AML-193 (cell line): ENCODE measurements around the gene CERS4.
"Not testable (repeated sequence)": the region's sequence is repeated elsewhere in the genome, so short reads cannot be mapped to it uniquely, and the experiment has no call there.

Experiments
- DNase-seq, 2 experiments: peaks; one replicate each; lab custom pipeline; 2025; lab: John Stamatoyannopoulos, UW

CERS4 gene

DNA sequence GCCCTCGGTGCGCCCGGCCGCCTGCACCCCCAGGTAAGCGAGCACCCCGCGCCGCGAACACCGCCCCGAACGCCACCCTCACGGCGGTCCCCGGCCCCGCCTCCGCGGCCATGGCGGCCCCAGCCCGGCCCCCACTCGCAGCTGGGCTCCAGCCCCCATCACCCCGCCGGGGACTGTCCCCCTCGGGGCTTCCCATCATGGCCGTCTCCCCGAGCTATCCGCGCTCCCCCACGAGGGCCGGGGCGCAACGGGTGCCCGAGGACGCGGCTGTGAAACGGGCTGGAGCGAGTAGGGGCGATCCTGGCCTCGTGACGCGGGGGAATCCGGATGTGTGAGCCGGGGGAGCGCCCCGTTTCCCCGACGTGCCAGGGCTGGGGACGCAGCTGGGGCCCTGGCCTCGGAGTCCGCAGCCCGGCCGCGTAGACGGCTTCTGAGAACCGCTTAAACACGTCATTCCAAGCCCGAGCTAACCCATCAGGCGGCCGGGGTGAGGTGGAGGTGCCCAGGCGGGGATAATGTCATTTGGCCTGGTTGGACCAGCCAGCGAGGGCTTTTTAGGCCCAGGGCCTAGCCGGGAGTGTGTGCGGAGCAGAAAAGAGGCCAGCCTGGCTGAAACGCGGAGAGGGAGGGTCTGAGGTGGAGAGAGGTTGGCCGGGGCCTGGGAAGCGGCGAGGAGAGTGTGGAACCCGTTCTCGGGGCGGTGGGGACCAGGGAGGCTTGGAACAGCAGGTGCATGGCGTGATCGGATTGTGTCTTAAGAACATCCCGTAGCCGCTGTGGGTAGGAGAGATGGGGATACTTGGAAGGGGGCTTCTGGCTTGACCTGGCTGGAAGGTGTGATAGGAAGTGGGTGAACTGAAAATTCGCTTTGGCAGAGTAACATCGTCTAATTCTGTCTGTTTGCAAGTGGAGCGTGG lies 550 bp downstream of the CERS4 start:
- DNase-seq, result peak in 1 of 2 experiments; percentile 8

DNA sequence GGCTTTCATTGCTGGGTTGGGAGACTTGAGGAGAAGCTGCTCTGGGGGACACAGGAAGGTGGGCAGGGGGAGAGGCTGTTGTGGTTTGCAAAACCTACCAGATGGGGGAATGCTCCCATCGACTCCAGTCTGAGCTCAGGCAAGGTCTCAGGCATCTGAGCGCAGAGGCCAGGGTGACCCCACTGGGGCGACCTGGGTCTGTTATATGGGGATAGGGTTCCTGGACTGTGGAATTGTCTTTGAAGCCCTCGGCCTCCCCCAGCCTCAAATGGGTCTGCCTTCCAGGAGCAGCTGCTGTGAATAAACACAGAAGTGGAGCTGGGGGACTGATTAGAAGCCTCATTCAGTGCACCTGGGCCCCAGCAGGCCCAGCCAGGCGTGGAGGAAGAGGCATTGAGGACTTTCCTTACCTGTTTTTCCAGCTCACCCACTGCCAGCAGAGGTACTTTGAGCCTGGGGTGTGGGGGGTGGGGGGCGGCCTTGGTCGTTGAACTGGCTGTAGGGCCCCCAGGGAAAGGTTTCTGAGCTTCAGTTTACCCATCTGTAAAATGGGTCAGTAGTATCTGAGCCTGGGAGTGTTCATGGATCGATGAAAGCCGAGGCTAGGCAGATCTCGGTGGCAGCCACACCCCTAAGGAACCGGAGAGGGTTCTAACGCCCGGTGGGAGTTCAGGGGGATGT lies 1.4 kb downstream of the CERS4 start:
- no peak for DNase-seq

DNA sequence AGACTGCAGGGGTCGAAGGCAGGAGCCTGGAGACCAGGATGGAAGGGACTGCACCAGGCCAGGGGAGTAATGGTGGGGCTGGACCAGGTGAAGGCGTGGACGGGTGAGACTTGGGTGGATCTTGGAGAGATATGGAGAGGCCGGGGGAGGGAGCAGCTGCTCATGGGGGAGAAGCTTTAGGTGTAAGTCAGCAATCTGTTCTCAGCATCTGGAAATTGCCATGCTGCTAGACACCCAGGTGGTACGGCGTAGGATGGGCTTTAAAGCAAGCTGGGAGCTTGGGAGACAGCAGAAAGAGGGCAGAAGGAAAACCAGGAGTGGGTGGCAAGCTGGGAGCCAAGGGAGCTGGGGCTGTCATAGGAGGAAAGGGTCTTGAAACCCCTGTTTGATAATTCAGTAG lies 3.0 kb downstream of the CERS4 start:
- no peak for DNase-seq

DNA sequence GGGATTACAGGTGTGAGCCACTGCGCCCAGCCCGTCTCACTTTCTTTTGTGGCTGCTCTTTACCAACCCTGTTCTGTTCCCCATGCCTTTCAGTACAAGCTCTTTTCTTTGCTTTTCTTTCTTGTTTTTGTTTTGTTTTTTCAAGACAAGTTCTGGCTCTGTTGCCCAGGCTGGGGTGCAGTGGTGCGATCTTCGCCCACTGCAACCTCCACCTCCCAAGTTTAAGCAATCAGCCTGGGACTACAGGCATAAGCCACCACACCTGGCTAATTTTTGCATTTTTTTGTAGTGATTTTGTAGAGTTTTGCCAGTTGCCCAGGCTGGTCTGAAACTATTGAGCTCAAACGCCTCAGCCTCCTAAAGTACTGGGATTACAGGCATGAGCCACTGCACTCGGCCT lies 3.7 kb downstream of the CERS4 start:
- no peak for DNase-seq

DNA sequence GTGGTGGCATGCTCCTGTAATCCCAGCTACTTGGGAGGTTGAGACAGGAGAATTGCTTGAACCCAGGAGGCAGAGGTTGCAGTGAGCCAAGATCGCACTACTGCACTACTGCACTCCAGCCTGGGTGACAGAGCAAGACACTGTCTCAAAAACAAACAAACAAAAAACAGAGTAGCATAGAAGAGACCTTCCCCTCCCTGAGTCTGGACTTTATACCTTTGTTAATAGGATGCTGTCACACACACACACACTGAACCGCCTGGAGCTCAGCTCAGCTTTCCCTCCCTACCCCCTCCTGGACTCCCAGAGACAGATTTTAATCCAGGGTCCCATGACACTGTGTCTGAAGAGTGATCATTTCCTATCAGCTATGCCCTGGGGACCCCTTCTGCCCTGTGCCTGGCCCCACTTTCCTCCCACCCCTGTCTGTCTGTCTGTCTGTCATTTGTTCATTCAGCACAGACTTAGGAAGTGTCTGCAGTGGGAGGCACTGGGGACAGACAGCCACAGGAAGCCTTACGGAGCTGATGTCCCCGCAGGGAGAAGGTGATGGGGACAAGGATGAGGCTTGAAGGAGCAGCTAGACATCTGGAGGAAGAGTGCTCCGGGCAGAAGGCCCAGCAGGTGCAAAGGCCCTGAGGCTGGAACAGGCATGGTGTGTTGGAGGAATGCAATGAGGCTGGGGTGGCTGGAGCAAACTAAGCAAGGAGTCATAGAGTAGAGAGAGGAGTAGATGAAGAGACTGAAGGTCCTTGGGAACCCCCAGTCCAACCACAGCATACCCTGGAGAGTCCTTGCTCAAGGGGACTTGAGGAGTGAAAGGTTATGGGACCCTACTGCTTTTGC lies 4.9 kb downstream of the CERS4 start:
- DNase-seq, result no peak

DNA sequence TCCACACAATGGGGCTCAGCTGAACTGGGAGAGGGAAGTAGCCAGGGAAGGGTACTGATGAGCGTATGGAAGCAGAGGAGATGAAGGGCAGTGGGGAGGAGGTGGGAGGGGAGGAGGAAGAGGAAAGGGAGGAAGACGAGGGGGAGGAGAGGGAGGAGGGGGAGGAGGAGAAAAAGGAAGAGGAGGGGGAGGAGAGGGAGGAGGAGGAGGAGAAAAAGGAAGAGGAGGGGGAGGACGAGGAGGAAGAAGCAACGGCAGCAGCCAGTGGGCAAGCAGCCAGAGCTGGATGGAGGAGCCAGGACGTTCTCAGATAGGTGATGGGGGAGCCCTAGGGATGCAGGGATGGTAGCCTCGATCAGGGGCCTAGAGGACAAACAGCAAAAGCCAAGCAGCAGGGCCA lies 5.6 kb downstream of the CERS4 start:
- DNase-seq, result no peak

DNA sequence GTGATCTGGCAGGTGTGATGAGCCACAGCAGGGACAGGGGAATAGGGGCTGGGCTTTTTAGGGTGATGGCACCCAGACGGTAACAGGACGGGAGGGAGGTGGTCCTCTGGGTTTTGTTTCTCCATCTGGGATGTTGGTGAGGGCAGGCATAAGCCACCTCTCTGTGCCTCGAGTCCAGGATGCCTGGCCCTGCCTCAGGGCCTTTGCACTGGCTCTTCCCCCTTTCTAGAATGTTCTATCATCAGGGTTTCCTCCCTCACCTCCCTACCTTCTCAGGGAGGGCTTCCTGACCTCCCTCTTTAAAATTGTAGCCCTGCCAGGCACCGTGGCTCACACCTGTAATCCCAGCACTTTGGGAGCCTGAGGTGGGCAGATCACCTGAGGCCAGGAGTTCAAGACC lies 6.6 kb downstream of the CERS4 start:
- no peak for DNase-seq

DNA sequence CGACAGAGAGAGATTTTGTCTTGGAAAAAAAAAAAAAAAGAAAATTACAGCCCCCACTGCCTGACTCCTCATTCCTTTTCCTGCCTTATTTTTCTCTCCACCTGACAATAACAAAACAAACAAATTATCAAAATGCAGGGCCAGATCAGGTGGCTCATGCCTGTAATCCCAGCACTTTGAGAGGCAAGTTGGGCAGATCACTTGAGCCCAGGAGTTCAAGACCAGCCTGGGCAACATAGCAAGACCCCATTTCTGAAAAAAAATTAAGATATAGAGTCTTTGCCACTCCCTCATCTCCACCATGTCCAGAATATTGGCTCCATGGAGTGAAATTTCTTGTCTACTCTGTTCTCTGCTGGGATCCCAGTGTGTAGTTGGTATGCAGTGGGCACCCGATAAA lies 7.2 kb downstream of the CERS4 start:
- no peak for DNase-seq

DNA sequence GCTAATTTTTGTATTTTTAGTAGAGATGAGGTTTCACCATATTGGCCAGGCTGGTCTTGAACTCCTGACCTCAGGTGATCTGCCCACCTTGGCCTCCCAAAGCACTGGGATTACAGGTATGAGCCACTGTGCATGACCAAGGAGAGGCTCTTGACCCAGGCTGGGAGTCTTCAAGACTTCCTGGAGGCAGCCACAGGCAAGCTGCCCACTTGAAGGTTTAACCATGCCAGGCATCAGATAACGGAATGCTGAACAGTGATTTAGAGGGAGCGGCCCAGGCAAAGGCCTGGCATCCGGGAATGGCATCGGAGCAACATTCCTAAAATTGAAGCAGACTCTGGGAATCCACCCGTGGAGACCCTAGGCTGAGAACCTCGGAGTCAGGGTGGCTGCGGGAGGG lies 9.0 kb downstream of the CERS4 start:
- not testable (repeated sequence) for DNase-seq

DNA sequence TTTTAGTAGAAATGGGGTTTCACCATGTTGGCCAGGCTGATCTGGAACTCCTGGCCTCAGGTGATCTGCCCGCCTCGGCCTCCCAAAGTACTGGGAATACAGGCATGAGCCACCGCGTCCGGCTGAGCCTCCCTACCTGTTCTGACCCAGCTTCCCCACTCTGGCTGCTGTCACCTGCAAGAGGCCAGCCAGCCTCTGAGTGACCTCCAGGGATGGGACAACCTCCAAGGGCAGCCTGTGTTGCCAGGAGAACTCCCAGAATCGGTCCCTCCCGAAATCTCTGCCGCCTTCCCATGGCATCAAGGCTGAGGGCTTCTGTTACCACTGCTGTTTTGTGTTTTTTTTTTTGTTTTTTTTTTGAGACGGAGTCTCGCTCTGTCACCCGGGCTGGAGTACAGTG lies 11.3 kb downstream of the CERS4 start:
- no peak for DNase-seq

DNA sequence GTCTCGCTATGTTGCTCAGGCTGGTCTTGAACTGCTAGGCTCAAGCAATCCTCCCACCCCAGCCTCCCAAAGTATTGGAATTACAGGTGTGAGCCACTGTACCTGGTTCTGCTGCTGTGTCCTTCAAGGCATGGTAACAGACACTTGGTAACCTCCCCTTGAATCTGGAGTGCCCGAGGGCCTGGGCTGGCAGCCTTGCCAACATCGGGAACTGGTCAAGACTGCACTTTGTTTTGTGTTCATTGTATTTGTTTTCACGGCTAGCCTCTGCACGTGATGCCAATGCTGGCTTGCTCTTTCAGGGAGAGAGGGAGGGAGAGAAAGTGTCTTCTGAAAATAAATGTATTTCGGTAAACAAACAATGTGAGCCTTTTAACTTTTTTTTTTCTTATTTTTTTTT lies 12.0 kb downstream of the CERS4 start:
- DNase-seq, result no peak

DNA sequence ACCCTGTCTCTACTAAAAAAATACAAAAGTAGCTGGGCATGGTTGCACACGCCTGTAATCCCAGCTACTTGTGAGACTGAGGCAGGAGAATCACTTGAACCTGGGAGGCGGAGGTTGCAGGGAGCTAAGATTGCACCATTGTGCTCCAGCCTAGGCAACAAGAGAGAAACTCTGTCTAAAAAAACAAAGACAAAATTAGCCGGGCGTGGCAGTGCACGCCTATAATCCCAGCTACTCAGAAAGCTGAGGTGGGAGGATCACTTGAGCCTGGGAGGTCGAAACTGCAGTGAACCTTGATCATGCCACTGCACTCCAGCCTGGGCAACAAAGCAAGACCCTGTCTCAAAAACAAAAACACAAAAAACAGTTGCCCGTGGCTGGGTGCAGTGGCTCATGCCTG lies 14.3 kb downstream of the CERS4 start:
- DNase-seq, result not testable (repeated sequence)

DNA sequence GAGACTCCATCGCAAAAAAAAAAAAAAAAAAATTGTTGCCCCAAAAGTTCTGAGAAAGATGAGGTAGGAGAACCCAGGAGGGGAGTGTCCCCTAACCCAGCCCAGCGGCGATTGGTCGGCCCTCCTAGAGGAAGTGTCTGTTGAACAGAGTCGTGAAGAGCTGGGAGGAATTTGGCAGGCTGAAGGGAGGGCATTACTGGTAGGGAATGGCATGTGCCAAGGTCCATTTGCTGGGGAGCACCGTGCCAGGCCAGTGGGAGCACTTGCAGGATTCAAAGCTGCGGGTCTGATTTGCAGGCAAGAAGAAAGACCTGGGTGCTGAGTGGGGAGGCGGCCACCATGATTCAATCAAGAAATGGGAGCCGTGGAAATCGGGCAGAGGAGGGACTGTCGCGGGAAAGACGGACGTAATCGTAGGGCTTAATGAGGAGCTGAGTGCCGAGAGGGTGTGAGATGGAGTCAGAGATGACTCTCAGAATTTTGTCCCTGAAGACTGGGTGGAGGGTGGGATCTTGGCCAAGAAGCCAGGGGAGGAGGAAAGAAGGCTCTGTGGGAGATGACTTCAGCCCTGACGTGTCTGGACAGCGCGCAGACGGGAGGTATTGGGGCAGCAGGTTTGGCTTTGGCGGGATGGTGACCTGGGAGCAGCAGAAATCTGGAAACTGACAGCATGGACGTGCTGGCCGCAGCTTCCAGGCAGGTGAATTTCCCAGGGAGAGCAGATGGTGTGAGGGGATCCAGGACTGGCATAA lies 15.4 kb downstream of the CERS4 start:
- no peak for DNase-seq

DNA sequence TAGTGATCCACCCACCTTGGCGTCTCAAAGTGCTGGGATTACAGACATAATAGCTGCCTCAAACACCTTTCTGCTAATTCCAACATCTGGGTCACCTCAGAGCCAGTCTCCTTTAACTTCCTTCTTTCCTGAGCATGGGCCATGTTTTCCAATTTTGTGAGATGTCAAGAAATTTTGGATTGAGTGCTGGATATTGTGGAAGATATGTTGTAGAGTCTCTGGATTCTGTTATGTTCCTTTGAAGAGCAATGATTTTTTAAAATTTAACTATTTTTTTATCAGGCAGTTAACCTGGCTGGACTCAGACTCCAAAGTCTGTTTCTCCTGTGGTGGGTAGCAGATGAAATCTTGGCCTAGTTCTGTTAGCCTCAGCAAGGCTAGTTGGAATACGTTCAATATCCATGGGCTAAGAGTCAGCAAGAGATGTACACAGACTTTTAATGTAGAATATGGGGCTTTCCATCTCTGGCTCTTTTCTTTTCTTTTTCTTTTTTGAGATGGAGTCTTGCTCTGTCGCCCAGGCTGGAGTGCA lies 22.0 kb downstream of the CERS4 start:
- DNase-seq, result no peak

DNA sequence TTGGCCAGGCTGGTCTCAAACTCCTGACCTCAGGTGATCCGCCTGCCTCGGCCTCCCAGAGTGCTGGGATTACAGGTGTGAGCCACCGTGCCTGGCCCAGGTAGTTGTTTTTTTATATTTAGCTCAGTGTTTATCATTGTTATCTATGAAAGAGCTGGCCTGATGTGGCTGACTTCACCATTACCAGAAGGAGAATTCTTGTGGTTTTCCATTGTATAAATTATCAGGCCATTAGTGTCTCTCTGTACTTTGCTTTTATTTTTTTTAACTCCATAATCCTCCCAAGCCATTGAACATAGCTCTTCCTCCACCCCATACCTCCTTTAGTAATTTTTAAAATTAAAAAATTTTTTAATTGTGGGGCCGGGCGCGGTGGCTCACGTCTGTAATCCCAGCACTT lies 24.2 kb downstream of the CERS4 start:
- DNase-seq, result no peak

DNA sequence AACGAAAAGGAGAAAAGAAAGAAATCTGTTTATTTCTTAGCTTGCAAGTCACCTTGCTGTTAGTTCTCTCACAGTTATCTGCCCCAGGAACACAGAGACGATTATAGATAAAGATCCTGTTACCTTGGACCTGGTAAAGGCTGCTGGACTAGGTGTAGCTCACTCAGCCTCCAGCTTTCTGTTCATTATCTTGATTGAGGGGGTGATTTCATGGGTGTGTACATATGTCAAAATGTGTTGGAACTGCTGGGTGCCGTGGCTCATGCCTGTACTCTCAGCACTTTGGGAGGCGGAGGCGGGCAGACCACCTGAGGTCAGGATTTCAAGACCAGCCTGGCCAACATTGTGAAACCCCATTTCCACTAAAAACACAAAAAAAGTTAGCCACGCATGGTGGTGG lies 27.9 kb downstream of the CERS4 start:
- DNase-seq, result no peak

DNA sequence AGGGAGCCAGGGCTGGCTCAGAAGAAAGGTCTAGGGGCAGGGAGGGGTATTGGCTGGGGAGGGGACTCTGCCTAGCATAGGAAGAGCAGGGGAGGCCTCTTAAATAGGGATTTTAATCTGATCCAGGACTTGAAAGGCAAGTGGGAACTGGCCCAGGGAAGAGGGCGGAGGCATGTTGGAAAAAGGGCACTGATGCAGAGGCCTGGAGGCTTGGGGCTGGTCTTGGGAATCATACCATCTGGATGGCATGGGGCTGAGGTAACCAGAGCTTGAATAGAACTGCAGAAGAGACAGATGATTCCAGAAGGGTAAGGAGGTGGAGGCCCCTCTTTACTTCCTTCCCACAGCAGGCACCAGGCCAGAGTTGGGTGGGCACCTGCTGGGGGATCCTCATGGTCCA lies 29.1 kb downstream of the CERS4 start:
- DNase-seq, result no peak

DNA sequence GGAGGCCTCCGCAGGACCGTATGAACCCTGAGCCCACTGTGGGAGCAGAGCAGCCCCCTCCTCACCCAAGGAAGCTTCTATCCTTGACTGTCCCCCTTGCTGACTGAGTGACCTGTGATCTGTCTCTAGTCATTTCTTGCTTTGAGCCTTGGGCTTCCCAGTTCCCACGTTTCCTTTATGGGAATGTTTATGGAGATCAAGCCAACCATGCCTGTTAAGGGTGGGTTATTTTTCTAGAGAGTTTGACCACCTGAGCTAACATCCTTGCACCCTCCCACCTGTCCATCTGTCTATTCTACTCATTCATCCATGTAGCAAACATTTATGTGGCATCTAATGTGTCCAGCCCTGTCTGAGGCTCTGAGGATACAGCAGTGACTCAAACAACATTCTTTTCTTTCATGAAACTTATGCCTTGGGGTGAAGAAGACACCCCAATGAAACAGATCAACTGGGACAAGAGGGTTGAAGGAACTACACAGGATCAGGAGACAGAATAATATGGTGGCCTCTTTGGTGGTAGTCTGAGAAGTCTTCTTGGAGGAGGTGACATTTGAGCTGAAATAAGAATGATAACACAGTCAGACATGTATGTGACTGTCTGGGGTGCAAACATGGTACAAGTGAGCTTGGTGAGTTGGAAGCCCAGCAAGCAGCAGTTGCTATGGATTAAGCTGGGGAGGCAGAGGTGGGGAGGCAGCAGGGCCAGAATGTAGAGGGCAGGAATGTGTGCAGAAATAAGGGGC lies 30.5 kb downstream of the CERS4 start:
- no peak for DNase-seq

DNA sequence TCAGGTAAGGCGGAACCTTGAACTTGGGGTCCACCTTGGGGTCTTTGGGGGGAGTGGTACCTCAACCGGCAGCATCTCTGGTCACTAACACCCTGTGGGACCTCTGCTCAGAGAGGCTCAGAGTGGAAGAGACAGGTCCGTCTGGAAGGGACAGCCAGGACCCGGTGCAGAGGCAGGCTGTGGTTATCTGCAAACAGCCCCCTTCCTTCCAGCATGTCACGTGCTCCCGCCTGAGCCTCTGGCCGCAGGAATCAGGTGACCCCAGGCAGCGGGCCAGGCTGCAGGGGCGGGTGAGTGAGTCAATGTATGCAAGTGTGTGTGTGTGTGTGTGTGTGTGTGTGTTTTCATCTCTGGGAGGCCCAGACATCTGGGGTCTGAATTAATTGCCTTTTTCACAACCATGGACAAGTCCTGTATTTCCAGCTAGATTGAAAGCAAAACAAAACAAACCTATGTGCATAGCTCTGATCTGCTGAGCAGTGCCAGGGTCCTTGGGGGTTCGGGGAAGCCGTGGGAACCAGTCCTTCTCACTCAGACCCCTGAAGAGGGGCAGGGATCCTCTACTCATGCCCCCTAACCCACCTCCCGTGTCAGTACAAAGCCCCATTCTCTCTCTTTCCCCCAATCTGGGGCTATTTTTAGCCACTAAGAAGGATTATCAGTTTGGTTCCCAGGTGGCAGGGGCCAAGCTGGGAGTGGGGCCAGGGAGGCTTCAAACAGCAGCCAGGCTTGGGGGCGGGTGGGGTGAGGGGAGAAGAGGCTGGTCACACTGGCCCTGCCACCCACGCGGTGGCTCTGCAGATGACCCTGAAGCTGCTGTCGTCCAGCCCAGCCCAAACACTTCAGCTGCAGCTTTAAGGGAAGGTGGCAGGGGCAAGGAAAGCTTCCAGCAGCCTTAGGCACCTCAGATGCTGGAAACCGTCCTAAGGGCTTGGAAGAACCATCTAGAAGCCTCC lies 31.4 kb downstream of the CERS4 start:
- DNase-seq, result peak; percentile 54 to 63

DNA sequence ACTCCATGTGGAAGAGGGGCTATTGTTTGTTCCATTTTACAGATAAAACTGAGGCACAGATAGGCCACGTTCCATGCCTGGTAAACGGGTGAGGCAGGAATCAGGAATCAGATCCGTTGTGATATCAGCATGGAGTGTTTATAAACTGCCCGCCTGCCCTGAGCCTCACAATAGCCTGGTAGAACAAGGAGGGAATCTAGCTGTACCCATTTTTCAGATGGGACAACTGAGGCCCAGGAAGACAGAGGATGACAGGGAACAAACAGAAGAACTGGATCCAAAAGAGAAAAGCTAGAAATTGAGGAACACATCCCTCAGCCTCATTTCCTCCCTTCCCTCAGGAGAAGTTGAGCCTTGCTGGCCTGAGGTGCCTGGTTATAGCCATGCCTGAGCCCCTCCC lies 32.5 kb downstream of the CERS4 start:
- DNase-seq, result no peak
